ENCODE measurements around the gene KCNJ14. TPM values are rescaled to one million over a fixed set of nuclear protein-coding genes. Genes with fewer than 3 reads are reported as not detected.

The KCNJ14 gene
- total and polyA plus RNA-seq, 2 of the 4 experiments (the other 2 are of a cell fraction): 0.18 to 0.39 TPM

- H3K4ac ChIP-seq (ENCODE audit: low read depth, low read length): peak overlapping the region; percentile 99
- peaks cover 3% of the 10 kb centered on the region for H3K9me1 ChIP-seq (ENCODE audit: insufficient read depth, low read length)
- peak overlapping the region; percentile 98 for H2BK120ac ChIP-seq (ENCODE audit: low read depth, low read length)
- H3K27ac ChIP-seq (ENCODE audit: insufficient read depth, low read length): peak overlapping the region; percentile 98
- WGBS, 2 experiments (ENCODE audit: extremely low coverage in 2 of 2, insufficient read length in 1 of 2): no CpG with 5 or more reads among the region's 8 CpGs
- H3K4me3 ChIP-seq (ENCODE audit: insufficient read depth, low read depth, low read length): no peak overlapping the region
- H3K79me1 ChIP-seq (ENCODE audit: low read depth in 1 of 2, low read length in 2 of 2): no peaks in the 10 kb centered on the region
- peak overlapping the region; percentile 99 for H4K5ac ChIP-seq (ENCODE audit: low read depth, low read length)
- CTCF ChIA-PET: no interaction called here
- peak overlapping the region; percentile 98 for H4K91ac ChIP-seq (ENCODE audit: insufficient read depth, low read depth, low read length)
- H3K56ac ChIP-seq (ENCODE audit: extremely low read depth, insufficient read depth, low read length): peak overlapping the region; percentile 89
- ATAC-seq (ENCODE audit: low read depth): peak; percentile 90
- no peaks in the 10 kb centered on the region for H3K27me3 ChIP-seq (ENCODE audit: control insufficient read depth, insufficient read depth, low read length)
- DNase-seq: peak; percentile 72
- H2AK9ac ChIP-seq (replicated peaks; ENCODE audit: low read depth, low read length, poor library complexity): peak overlapping the region; percentile 88
- peak overlapping the region; percentile 87 for H3K4me2 ChIP-seq (ENCODE audit: low read depth, low read length)
- BruUV-seq (replicated peaks): no TSS peak
- peak overlapping the region; percentile 93 for H2BK20ac ChIP-seq (ENCODE audit: low read depth, low read length)
- POLR2A ChIA-PET (ENCODE audit: unreplicated experiment): no interaction called here
- H3K9ac ChIP-seq (ENCODE audit: low read depth, low read length): peak overlapping the region; percentile 82
- peaks cover 4% of the 10 kb centered on the region for H3K4me1 ChIP-seq (ENCODE audit: control insufficient read depth, insufficient read depth, low read length)
- H4K20me1 ChIP-seq (ENCODE audit: insufficient read depth, low read length): no peaks in the 10 kb centered on the region
- peak overlapping the region; percentile 97 for H3K23ac ChIP-seq (ENCODE audit: low read depth, low read length)
- peak overlapping the region; percentile 95 for H2AFZ ChIP-seq (replicated peaks; ENCODE audit: low read length, poor library complexity)
- H3K9me3 ChIP-seq (ENCODE audit: control insufficient read depth, insufficient read depth, low read length): no peaks in the 10 kb centered on the region
- H3K36me3 ChIP-seq (ENCODE audit: control insufficient read depth, insufficient read depth, low read length): no peaks in the 10 kb centered on the region
- peak overlapping the region; percentile 97 for H3K18ac ChIP-seq (ENCODE audit: low read depth, low read length)
- H4K8ac ChIP-seq (ENCODE audit: low read depth in 2 of 2, low read length in 2 of 2): peak overlapping the region; percentile 93 to 100
- H2AK5ac ChIP-seq (ENCODE audit: low read depth, low read length): peak overlapping the region; percentile 79; the same call in 1 of the 2 replicates
- dilution Hi-C loops (cut with HindIII; ENCODE audit: low sequenced_read_pairs, unreplicated experiment) (no loop called here), in situ Hi-C loops (cut with MboI; ENCODE audit: low sequenced_read_pairs) (no loop called here), intact Hi-C loops (cut with micrococcal nuclease) (no loop called here)
- TF ChIP-seq CHD1 (IDR thresholded peaks at IDR 0.05; ENCODE audit: low read depth, low read length): no peak
- peak; percentile 59 for TF ChIP-seq NFE2L2 (IDR thresholded peaks at IDR 0.05; ENCODE audit: low read depth, low read length)
- TF ChIP-seq USF2 (IDR thresholded peaks at IDR 0.05; ENCODE audit: low read depth, low read length): no peak
- peak; percentile 28; the same call in 1 of the 2 replicates for TF ChIP-seq MAFK (IDR thresholded peaks at IDR 0.05; ENCODE audit: low read depth, low read length)
- TF ChIP-seq MXI1 (IDR thresholded peaks at IDR 0.05; ENCODE audit: borderline replicate concordance, low read depth, low read length): no peak
- TF ChIP-seq CTCF (conservative IDR thresholded peaks at IDR 0.05; ENCODE audit: low read depth, low read length): no peak
- no peak for TF ChIP-seq BHLHE40 (IDR thresholded peaks at IDR 0.05; ENCODE audit: low read depth, low read length)
- TF ChIP-seq POLR2A (IDR thresholded peaks at IDR 0.05; ENCODE audit: low read depth, low read length): no peak
- no peak for TF ChIP-seq ELK1 (IDR thresholded peaks at IDR 0.05; ENCODE audit: borderline replicate concordance, low read depth, low read length)
- TF ChIP-seq FOS (IDR thresholded peaks at IDR 0.05; ENCODE audit: low read depth, low read length): peak; percentile 72; the same call in 1 of the 2 replicates
- TF ChIP-seq RCOR1 (IDR thresholded peaks at IDR 0.05; ENCODE audit: insufficient replicate concordance, low read length): no peak
- TF ChIP-seq CEBPB (IDR thresholded peaks at IDR 0.05; ENCODE audit: low read depth, low read length): no peak
- no peak for TF ChIP-seq RFX5 (IDR thresholded peaks at IDR 0.05; ENCODE audit: low read depth, low read length)
- TF ChIP-seq RAD21 (IDR thresholded peaks at IDR 0.05; ENCODE audit: low read length): no peak
- TF ChIP-seq SMC3 (IDR thresholded peaks at IDR 0.05; ENCODE audit: low read depth, low read length): no peak
- peak; percentile 20; the same call in 1 of the 2 replicates for TF ChIP-seq MAZ (IDR thresholded peaks at IDR 0.05; ENCODE audit: borderline replicate concordance, low read depth, low read length)
- H2BK15ac ChIP-seq (ENCODE audit: low read depth, low read length): peak overlapping the region; percentile 96; the same call in 2 of the 3 replicates
- H2BK5ac ChIP-seq (ENCODE audit: low read depth, low read length, poor library complexity, severe bottlenecking): peak overlapping the region; percentile 94
- peak overlapping the region; percentile 99 for H3K14ac ChIP-seq (replicated peaks; ENCODE audit: low read depth, low read length)
Measured at GRCh38 chr19:48424694-48425219, 30.6 kb upstream of the KCNJ14 start.

Measured in IMR-90 (cell line).